Esophagus muscularis mucosa (tissue), 4 donors: ENCODE results near the gene SCFD1.

ENCODE experiments used
- EP300 ChIP-seq: sonication (generic); formaldehyde crosslinking; IDR thresholded peaks from one replicate; pipeline ENCODE4 v1.6.1; 2017; ENCODE audit warnings: antibody characterized with exemption
- POLR2A ChIP-seq: fragments of 450-650 bp; IDR thresholded peaks from one replicate; pipeline ENCODE4 v1.6.1; 2017; ENCODE audit warnings: antibody characterized with exemption, moderate library complexity, mild to moderate bottlenecking, low read depth
- POLR2AphosphoS5 ChIP-seq, 2 donors: sonication (generic); formaldehyde crosslinking; IDR thresholded peaks; one replicate each; pipeline ENCODE4 v1.6.1; 2017; ENCODE audit warnings: antibody characterized with exemption in 2 of 2
- TF ChIP-seq, protein P1 (sequence below), 3 experiments: fragments of 200-600 bp in 2 of 3; fragments of 450-650 bp in 1 of 3; sonication (generic) in 2 of 3; IDR thresholded peaks; one replicate each; pipeline ENCODE4 v1.5.1; 2017 to 2019; ENCODE audit warnings: antibody characterized with exemption in 3 of 3, mild to moderate bottlenecking in 2 of 3, moderate library complexity in 1 of 3

DNA sequence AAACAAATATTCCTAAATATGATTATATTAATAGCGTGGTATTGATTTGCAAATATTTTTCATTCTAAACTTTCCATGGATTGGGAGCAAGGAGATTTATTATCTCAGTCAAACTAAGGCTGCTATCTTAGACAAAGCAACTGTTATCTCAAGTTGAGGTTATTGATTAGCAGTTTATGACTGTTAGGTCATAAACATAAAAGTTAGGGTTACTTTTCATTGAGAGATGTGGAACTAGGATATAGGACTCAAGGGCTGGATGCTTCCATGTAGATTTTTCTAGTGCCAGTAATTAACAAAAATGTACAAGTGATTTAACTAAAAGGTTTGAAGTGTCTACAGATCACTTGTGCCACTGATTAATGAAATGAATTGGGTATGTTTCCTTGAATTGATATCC lies 19.1 kb downstream of the SCFD1 start:
- TF ChIP-seq, protein P1, sequence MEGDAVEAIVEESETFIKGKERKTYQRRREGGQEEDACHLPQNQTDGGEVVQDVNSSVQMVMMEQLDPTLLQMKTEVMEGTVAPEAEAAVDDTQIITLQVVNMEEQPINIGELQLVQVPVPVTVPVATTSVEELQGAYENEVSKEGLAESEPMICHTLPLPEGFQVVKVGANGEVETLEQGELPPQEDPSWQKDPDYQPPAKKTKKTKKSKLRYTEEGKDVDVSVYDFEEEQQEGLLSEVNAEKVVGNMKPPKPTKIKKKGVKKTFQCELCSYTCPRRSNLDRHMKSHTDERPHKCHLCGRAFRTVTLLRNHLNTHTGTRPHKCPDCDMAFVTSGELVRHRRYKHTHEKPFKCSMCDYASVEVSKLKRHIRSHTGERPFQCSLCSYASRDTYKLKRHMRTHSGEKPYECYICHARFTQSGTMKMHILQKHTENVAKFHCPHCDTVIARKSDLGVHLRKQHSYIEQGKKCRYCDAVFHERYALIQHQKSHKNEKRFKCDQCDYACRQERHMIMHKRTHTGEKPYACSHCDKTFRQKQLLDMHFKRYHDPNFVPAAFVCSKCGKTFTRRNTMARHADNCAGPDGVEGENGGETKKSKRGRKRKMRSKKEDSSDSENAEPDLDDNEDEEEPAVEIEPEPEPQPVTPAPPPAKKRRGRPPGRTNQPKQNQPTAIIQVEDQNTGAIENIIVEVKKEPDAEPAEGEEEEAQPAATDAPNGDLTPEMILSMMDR (IDR thresholded peaks at IDR 0.05): no peak
- TF ChIP-seq POLR2A (no peak), EP300 (no peak), POLR2AphosphoS5 (IDR thresholded peaks at IDR 0.05) (no peak)
